ENCODE data around the gene CAMTA2. TPM values are rescaled to one million over a fixed set of nuclear protein-coding genes. Genes with fewer than 3 reads are reported as not detected.
A peak's percentile ranks its signal among the peaks of the same experiment; 100 is the strongest.

CAMTA2 gene
- total and polyA plus RNA-seq, 9 of the 15 experiments (the other 6 are each of a cell fraction or from before 2014, with no cell fraction given): 0.24 to 25.1 (median 6.3) TPM

DNA sequence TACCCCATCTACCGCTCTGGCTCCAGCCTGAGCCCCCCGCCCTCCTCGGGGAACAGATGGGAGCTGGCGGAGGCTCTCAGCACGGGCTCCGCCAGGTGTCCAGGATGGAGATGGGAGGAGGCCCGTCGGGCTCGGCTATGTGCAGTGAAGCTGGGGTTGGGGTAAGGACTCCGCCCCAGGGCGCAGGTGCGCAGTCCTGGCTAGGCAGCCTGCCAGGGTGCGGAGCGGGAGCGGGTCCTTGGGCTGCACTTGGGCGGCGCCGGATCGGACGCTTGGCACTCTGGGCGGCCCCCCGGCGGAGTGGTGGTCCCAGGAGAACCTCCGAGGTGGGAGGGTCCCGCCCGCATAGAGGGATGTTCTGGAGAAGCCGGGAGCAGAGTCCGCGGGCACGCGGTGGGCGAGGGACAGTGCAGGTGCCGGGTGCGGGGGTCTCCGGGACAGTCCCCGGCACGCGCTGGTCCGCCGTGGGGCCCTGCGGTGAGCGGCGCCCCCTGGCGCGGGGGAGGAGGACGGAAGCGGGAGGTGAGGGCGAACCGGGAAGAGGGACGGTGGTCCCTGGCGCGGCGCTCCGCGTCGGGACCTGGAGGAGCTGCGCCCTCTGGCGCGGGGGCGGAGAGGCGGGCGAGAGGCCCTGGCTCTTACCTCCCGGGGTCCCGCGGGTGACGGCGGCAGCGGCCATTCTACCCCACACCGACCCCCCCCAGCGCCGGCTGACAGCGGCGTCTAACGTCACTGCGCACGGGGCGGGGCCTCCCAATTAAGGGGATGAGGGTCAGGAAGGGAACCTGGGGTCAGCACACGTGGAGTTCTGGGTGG, at the start of gene CAMTA2 (continued):
- TF ChIP-seq HMGXB4 (CRISPR knock-in tag; IDR thresholded peaks at IDR 0.05) (peak; percentile 91), PCBP1 (IDR thresholded peaks at IDR 0.05; ENCODE audit: low read depth, low read length, poor library complexity, severe bottlenecking) (peak; percentile 87)

- in situ Hi-C loops (cut with MboI): no loop called here
- ChIA-PET CTCF (ENCODE audit: low intra/inter-chr PET ratio) (no interaction called here), POLR2A (no interaction called here)
- no peak for TF ChIP-seq HIVEP1 (CRISPR knock-in tag; IDR thresholded peaks at IDR 0.05)
- Histone ChIP-seq H3K27me3 (ENCODE audit: control insufficient read depth in 2 of 2, insufficient read depth in 2 of 2, low read length in 2 of 2) (peaks cover 0 to 3% of the 10 kb centered on the region in 2 experiments; a peak in 1 of 5 replicates), H2AFZ (ENCODE audit: low read depth, low read length) (no peak within 1 kb of the TSS), H3K9me1 (ENCODE audit: control insufficient read depth, insufficient read depth, low read length) (no peaks in the 10 kb centered on the region), H3K4me1 (replicated peaks in 1 of 2; ENCODE audit: control insufficient read depth in 2 of 2, insufficient read depth in 2 of 2, low read length in 2 of 2) (peaks cover 0 to 6% of the 10 kb centered on the region in 2 experiments; a peak in 3 of 5 replicates), H3K9ac (ENCODE audit: insufficient read depth in 1 of 2, low read depth in 2 of 2, low read length in 2 of 2) (no peak within 1 kb of the TSS), H3K9me3 (replicated peaks; ENCODE audit: control insufficient read depth, insufficient read depth, low read depth, low read length) (no peaks in the 10 kb centered on the region), H4K20me1 (replicated peaks; ENCODE audit: control insufficient read depth, insufficient read depth, low read length) (no peaks in the 10 kb centered on the region), H3K36me3 (ENCODE audit: control insufficient read depth, insufficient read depth, low read length) (no peaks in the 10 kb centered on the region), H3K4me2 (ENCODE audit: insufficient read depth, low read length) (no peak within 1 kb of the TSS), H3K27ac (ENCODE audit: extremely low read depth, low read depth, low read length) (no peak within 1 kb of the TSS), H3K4me3 (no peak within 1 kb of the TSS), H3K79me2 (ENCODE audit: control insufficient read depth, insufficient read depth, low read length) (no peaks in the 10 kb centered on the region)
- no TSS peak for BruUV-seq (replicated peaks)
- 24% methylated on average over 9 of the region's 24 CpGs for WGBS (ENCODE audit: insufficient coverage, low coverage, missing lambda C conversion rate)
- no peak for FAIRE-seq
- no peak for DNase-seq (ENCODE audit: extremely low read depth in 1 of 4, low spot score in 3 of 4)
- no peak for ATAC-seq
- intact Hi-C loops (cut with micrococcal nuclease): no loop called here
Measured at GRCh38 chr17:5035315-5035714, 47.8 kb upstream of the CAMTA2 start, which contains the start of gene SLC52A1. Gene SLC52A1 (minus strand): TSS chr17:5035426. CDS start chr17:5034606, 820 bp downstream.
